Neural progenitor cell (in vitro differentiated cells): Measurements from ENCODE around the gene TSPAN5. TPM values are rescaled to one million over a fixed set of nuclear protein-coding genes. Genes with fewer than 3 reads are reported as not detected.

Experiments
- DNase-seq: peaks from one replicate; pipeline ENCODE4 v3.0.0-alpha.2; 2016; ENCODE audit warnings: low spot score
- H2AFZ ChIP-seq: fragments of 200-600 bp; sonication (generic); replicated peaks from 2 replicates; pipeline ENCODE4 v1.6.1; 2016; ENCODE audit warnings: antibody characterized with exemption
- H3F3A ChIP-seq: fragments of 200-600 bp; sonication (generic); 2 replicates; pipeline ENCODE4 v1.6.1; 2016; ENCODE audit warnings: antibody characterized with exemption, low read depth
- H3K27ac ChIP-seq: fragments of 200-600 bp; sonication (generic); 2 replicates; pipeline ENCODE4 v1.5.1; 2016; ENCODE audit warnings: mild to moderate bottlenecking
- H3K27me3 ChIP-seq: fragments of 200-600 bp; sonication (generic); 2 replicates; pipeline ENCODE4 v1.6.1; 2016; ENCODE audit warnings: mild to moderate bottlenecking, moderate library complexity
- H3K36me3 ChIP-seq: fragments of 200-600 bp; sonication (generic); 2 replicates; pipeline ENCODE4 v1.5.1; 2016
- H3K4me1 ChIP-seq: fragments of 200-600 bp; sonication (generic); 2 replicates; pipeline ENCODE4 v1.6.1; 2016; ENCODE audit warnings: mixed run types
- H3K4me2 ChIP-seq: fragments of 200-600 bp; sonication (generic); 2 replicates; pipeline ENCODE4 v1.6.1; 2016
- H3K4me3 ChIP-seq: fragments of 200-600 bp; sonication (generic); 2 replicates; pipeline ENCODE4 v1.5.1; 2016
- H3K79me2 ChIP-seq: fragments of 200-600 bp; sonication (generic); 2 replicates; pipeline ENCODE4 v1.6.1; 2016; ENCODE audit warnings: low read depth
- H3K9ac ChIP-seq: fragments of 200-600 bp; sonication (generic); 2 replicates; pipeline ENCODE4 v1.6.1; 2016
- H3K9me3 ChIP-seq: fragments of 200-600 bp; sonication (generic); 2 replicates; pipeline ENCODE4 v1.5.1; 2016; ENCODE audit warnings: low read depth
- H4K20me1 ChIP-seq: fragments of 200-600 bp; sonication (generic); 2 replicates; pipeline ENCODE4 v1.6.1; 2016; ENCODE audit warnings: low read depth
- H3K27ac Mint-ChIP-seq: 3 replicates; pipeline ENCODE4 v1.8.0; 2021; ENCODE audit warnings: mixed read lengths
- H3K27me3 Mint-ChIP-seq: 2 replicates; pipeline ENCODE4 v1.8.0; 2022; ENCODE audit warnings: low read depth, mild to moderate bottlenecking, inconsistent platforms, moderate library complexity, mixed read lengths; ENCODE audit not compliant: insufficient read depth
- H3K36me3 Mint-ChIP-seq: 3 replicates; pipeline ENCODE4 v1.8.0; 2021; ENCODE audit warnings: mixed read lengths
- H3K4me1 Mint-ChIP-seq: 3 replicates; pipeline ENCODE4 v1.8.0; 2021; ENCODE audit warnings: mixed read lengths
- H3K4me3 Mint-ChIP-seq: 3 replicates; pipeline ENCODE4 v1.8.0; 2021; ENCODE audit warnings: mild to moderate bottlenecking, moderate library complexity, mixed read lengths
- H3K9me3 Mint-ChIP-seq: 3 replicates; pipeline ENCODE4 v1.8.0; 2020; ENCODE audit warnings: mixed read lengths
- CTCF ChIP-seq: fragments of 200-600 bp; sonication (generic); IDR thresholded peaks from 2 replicates; pipeline ENCODE4 v1.5.1; 2017; ENCODE audit warnings: antibody characterized with exemption, mild to moderate bottlenecking
- EZH2 ChIP-seq: fragments of 200-600 bp; sonication (generic); IDR thresholded peaks from 2 replicates; pipeline ENCODE4 v1.6.1; 2017; ENCODE audit warnings: antibody characterized with exemption, mild to moderate bottlenecking, moderate library complexity
- EZH2phosphoT487 ChIP-seq: fragments of 200-600 bp; sonication (generic); IDR thresholded peaks from 2 replicates; pipeline ENCODE4 v1.6.1; 2017; ENCODE audit warnings: antibody characterized with exemption
- total RNA-seq: library from RNA; depleted of rRNA; stranded (reverse); fragments of >200 nt; gene quantifications from 2 replicates; pipeline ENCODE4 v1.2.3, GENCODE V29; 2015; ENCODE audit warnings: low replicate concordance

Gene TSPAN5
- total RNA-seq, 1 donor from 2014 or later: 34.9 TPM

GRCh38 chr4:98653890-98654867 is 4.2 kb downstream of the TSPAN5 start:
- no peak overlapping the region for H3K4me2 ChIP-seq
- H3K4me3 ChIP-seq: no peak overlapping the region
- TF ChIP-seq EZH2phosphoT487 (no peak), CTCF (no peak)
- no peak overlapping the region for H3K27ac ChIP-seq
- peaks cover 31% of the 10 kb centered on the region for H3K36me3 Mint-ChIP-seq
- no peak overlapping the region for H3K9ac ChIP-seq
- H3K27me3 ChIP-seq: no peaks in the 10 kb centered on the region
- H4K20me1 ChIP-seq: peaks cover 29% of the 10 kb centered on the region
- H3K9me3 Mint-ChIP-seq: peaks cover 31% of the 10 kb centered on the region
- H2AFZ ChIP-seq: no peak overlapping the region
- H3K79me2 ChIP-seq: peaks cover 81% of the 10 kb centered on the region
- peaks cover 24% of the 10 kb centered on the region for H3K4me1 Mint-ChIP-seq
- H3K27me3 Mint-ChIP-seq: peaks cover 8% of the 10 kb centered on the region
- peaks cover 27% of the 10 kb centered on the region for H3F3A ChIP-seq
- H3K4me1 ChIP-seq: peaks cover 13% of the 10 kb centered on the region
- DNase-seq: no peak
- no peaks in the 10 kb centered on the region for H3K36me3 ChIP-seq
- H3K27ac Mint-ChIP-seq: no peak overlapping the region
- H3K9me3 ChIP-seq: peaks cover 8% of the 10 kb centered on the region
- no peak overlapping the region for H3K4me3 Mint-ChIP-seq

DNA sequence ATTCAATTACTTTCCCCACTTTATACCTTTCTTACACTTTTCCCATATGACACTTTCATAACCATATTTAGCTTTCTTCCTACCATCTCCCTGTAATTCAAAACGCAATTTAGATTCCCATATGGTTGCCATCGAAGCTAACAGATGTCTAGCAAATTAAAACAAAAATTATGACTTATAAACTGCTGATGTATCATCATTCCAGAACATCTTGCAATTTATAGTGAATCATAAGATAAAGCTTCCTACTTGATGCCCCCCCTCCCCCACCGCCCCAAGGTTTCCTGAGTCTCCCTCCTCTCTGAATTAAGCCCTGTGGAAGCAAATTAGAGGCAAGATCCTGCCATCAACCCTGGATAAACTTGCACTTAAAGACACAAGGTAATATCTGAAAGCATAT is 5.4 kb downstream of the TSPAN5 start:
- Histone ChIP-seq H2AFZ (no peak overlapping the region), H3K9me3 (peaks cover 8% of the 10 kb centered on the region), H3K4me1 (peaks cover 16% of the 10 kb centered on the region), H3K36me3 (no peaks in the 10 kb centered on the region), H3K9ac (no peak overlapping the region), H3K4me3 (no peak overlapping the region), H3K27me3 (no peaks in the 10 kb centered on the region), H3K79me2 (peaks cover 93% of the 10 kb centered on the region), H3K4me2 (no peak overlapping the region), H4K20me1 (peaks cover 29% of the 10 kb centered on the region), H3F3A (peaks cover 20% of the 10 kb centered on the region), H3K27ac (no peak overlapping the region)
- Mint-ChIP-seq H3K27me3 (peaks cover 6% of the 10 kb centered on the region), H3K36me3 (peaks cover 36% of the 10 kb centered on the region), H3K4me3 (no peak overlapping the region), H3K4me1 (peaks cover 23% of the 10 kb centered on the region), H3K27ac (no peak overlapping the region), H3K9me3 (peaks cover 39% of the 10 kb centered on the region)
- DNase-seq: no peak
- TF ChIP-seq EZH2phosphoT487: no peak
- no peak for TF ChIP-seq CTCF
- TF ChIP-seq EZH2: no peak

DNA sequence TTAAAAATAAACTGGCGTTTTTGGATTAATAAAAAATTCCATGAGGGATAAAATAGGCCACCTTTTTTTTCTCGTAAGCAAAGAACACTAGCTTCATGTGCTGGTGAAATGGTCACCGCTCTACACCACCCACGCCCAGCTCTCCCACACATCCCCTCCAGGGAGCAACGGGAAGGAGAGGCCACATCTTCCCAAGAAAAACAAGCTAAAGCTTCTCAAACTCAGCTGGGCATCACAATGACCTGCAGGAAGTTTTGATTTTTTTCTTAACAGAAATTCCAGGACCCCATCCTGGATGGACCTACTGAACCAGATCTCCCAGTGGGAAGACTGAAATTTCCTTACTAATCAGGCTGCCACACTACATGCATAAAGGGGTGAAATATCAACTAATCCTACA is 9.8 kb downstream of the TSPAN5 start:
- no peak overlapping the region for H3K27ac Mint-ChIP-seq

More for the DNA sequence above, 9.8 kb downstream of the TSPAN5 start:
- DNase-seq: no peak
- TF ChIP-seq EZH2 (no peak), EZH2phosphoT487 (no peak), CTCF (no peak)
- Histone ChIP-seq H3K27ac (no peak overlapping the region), H4K20me1 (peaks cover 2% of the 10 kb centered on the region), H3K4me2 (no peak overlapping the region), H2AFZ (no peak overlapping the region), H3K9ac (no peak overlapping the region), H3F3A (no peaks in the 10 kb centered on the region), H3K36me3 (no peaks in the 10 kb centered on the region), H3K27me3 (no peaks in the 10 kb centered on the region), H3K4me1 (peaks cover 12% of the 10 kb centered on the region), H3K9me3 (peaks cover 8% of the 10 kb centered on the region), H3K4me3 (no peak overlapping the region), H3K79me2 (peaks cover 96% of the 10 kb centered on the region)
- peaks cover 6% of the 10 kb centered on the region for H3K27me3 Mint-ChIP-seq
- H3K9me3 Mint-ChIP-seq: peaks cover 42% of the 10 kb centered on the region
- H3K4me3 Mint-ChIP-seq: no peak overlapping the region
- H3K36me3 Mint-ChIP-seq: peaks cover 39% of the 10 kb centered on the region
- H3K4me1 Mint-ChIP-seq: peaks cover 4% of the 10 kb centered on the region
